PC-3 (cell line): ENCODE measurements around the gene RAB31.

Experiments
- EZH2 ChIP-seq: fragments of 300-600 bp; sonication (generic); IDR thresholded peaks from one replicate; pipeline ENCODE4 v1.6.1; 2017; ENCODE audit warnings: antibody characterized with exemption, mild to moderate bottlenecking, low read length; ENCODE audit not compliant: unreplicated experiment
- EZH2phosphoT487 ChIP-seq: fragments of 300-600 bp; sonication (generic); IDR thresholded peaks from 2 replicates; pipeline ENCODE4 v1.6.1; 2018; ENCODE audit warnings: mild to moderate bottlenecking, antibody characterized with exemption, low read length, borderline replicate concordance

GRCh38 chr18:9811978-9812377 is 103.9 kb downstream of the RAB31 start:
- no peak for TF ChIP-seq EZH2phosphoT487
- TF ChIP-seq EZH2, result no peak
